Medulla oblongata (tissue), 1 donor: Measurements from ENCODE around the gene CCNK.

Source experiments
- DNase-seq: peaks from one replicate; pipeline ENCODE4 v3.0.0-alpha.2; 2015; ENCODE audit errors: extremely low spot score

Gene CCNK

DNA sequence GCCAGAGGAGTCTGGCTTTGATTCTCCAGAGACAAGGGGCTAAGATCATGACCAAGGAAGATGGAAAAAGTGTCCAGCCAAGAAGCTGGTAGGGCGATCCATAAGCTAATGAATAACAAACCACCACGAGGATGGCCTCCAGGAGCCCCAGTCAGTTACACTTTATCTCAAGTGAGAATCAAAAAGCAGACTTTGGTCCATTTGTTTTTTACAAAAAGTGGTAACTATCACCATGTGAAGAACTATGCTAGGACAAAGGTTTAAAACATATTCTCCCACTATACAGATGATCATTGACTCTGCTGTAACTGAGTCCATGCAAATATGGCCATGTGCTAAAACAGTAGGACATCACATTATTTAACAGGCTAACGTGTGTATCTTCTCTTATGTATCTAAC lies 14.5 kb upstream of the CCNK start:
- DNase-seq, result no peak

DNA sequence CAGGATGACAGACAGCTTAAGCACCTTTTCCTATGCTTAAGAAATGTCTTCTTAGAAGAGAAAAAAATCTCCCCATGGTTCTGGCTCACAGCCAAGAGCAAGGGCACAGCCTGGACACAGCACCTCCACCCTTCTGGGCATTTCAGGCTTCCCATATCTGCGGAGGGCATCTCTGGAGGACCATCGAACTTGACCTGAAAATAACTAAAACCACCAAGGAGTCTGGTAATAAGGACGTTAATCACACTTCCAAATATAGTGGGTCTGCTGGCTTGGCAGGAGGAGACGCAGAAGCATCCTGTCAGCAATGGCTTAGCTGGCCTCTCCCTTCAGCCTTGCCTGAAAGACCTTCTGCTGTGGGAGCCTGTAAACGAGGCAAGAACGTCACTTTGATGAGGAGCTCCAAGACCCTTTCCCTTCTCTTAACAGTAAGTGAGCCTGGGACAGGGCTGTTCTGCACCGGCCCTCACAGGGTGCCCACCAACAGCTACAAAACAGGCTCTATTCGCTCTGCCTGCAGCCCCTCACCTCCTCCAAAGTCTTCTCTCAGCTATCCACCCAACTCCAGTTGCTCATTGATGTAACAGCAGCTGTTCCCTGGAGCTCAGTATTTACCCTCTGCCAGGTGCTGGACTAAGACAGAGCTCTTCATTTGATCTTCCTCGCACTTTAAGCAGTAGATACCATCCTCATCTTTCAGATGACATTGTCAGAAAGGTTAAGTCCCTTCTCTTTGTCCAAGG lies 13.7 kb upstream of the CCNK start:
- DNase-seq, result no peak

- no peak for DNase-seq
Measured at GRCh38 chr14:99468081-99468480, 13.1 kb upstream of the CCNK start.

DNA sequence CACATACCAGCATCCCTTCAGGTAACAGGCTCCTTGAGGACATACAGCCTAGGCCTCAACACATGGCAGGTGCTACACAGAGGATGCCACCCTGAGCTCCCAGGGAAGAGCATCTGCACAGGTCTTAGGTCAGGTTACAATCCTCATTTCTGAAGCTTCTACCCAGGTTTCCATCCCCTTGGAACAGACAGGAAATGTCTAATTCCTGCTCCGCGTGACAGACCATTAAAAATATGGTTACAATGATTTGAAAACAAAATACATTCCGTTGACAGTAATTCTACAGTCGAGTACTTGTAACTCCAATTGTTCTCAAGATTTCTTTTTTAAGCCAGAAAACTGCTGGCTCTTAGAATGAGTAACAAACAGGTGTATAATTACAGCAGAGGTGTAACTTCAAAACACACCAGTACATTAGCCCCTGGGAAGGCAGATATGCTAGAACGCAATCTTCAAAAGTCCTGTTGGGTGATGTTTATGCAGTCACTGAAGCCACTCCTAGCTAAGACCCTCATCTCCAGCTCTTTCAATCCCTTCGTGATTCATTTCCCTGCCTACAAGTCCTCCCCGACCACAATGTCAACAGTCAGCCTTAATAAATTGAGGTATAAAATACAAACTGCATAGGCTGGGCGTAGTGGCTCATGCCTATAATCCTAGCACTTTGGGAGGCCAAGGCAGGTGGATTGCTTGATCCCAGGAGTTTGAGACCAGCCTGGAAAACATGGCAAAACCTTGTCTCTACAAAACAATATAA lies 12.2 kb upstream of the CCNK start:
- no peak for DNase-seq

- DNase-seq, result no peak
Measured at GRCh38 chr14:99471731-99472130, 9.5 kb upstream of the CCNK start.

GRCh38 chr14:99472937-99473336 lies 8.3 kb upstream of the CCNK start:
- no peak for DNase-seq

- no peak for DNase-seq
Measured at GRCh38 chr14:99473458-99473857, 7.8 kb upstream of the CCNK start.

DNA sequence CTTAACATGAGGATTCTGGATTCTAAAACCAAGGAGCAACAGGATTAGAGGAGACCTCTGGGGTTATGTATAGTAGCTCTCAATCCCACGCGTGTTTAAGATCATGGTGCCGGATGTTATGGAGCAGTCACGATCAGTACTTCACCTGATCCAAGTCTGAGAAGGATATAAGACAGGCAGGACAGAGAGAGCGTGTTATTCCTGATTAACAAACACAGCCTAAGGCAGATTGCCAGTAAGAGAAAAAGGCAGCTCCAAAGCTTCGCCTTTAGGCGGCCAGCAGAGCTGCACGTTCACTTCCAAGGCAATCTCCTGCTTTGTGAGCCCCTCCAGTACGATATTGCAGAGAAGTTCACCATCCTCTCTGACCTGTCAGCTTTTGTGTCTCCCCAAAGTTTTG lies 6.0 kb upstream of the CCNK start:
- no peak for DNase-seq

GRCh38 chr14:99475660-99476059 lies 5.5 kb upstream of the CCNK start:
- DNase-seq, result no peak

GRCh38 chr14:99476864-99477263 lies 4.3 kb upstream of the CCNK start:
- no peak for DNase-seq

- DNase-seq, result peak; percentile 19
Measured at GRCh38 chr14:99478128-99478527, 3.1 kb upstream of the CCNK start.

DNA sequence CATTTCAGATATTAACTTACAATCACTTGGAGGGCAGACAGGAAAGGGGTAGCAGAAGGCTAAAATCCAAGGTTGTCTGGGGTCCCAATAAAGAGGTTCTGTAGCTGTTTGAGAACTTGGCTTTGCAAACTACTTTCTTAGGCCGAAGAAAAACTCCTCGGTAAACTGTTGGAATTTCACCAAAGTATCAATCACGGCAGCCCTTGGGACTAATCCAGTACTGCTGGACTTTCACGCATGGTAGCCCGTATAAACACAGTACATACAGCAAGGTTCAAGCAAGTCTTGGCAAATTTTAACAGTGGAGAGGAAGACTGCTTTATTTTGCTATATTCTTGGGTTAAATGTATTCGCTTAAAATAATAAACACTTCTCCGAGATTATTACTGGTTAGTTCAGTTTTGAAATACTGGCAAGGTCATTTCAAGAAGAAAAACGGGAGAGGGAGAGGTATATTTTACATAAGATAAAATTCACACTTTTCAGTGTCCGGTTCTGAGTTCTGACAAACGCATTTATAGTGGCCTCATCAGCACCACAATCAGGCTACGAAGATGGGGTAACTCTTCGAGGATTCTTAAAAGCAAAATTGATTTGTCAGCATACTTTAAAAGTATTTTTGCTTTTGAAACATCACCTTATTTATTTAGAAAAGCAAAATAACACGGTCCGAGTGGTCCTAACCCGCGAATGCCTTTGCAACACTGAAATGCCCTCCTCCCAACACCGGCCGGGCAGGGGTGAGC lies 1.9 kb upstream of the CCNK start:
- DNase-seq, result peak; percentile 6

DNA sequence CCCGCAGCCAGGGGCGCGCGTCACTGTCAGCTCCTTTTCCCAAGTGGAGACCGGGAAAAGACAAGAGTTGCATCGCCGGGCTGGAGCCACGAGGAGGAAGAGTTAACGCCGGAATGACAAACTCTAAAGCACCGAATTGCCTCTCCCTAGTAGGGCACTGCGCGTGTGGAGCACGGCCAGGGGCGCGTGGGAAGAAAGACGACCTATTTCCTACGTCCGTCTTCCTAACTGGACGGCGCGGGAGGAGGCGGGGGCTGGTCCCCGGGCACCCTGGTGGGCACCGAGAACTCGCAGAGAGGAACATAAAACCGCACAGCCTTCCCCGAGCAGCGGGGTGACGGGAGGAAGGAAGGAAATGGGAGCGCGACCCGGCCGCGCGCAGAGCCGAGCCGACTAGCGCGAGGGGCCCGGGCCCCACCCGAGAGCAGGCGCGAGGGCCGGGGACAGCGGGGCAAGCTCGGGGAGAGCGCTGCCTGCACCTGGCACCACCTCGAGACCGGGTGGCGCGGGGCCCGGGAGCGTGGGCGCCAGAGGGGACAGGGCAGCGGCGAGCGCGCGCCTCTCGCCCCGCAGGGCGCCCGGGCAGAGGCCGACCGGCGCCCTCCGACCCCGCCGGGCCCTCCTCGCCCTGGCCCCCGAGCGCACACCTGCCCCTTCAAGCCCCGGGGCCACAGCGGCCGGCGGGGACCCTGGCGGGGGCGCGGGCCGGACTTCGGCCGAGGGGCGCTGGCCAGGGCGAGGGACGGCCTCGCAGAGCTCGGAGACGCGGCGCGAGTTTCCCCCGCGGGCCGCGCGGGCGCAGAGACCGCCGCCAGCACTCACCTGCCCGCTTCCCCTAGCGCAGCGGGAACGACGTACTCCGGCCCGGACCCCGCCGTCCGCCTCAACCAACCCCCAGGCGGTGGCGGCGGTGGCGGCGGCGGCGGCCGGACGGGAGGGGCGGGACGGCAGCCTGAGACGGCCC lies 1.0 kb upstream of the CCNK start, which contains the start of gene SETD3:
Gene SETD3, minus strand, starts transcription at position 954 of the 964 bp plus-strand sequence. CDS start 15,054 bp downstream, outside the sequence.
- peak; percentile 44 for DNase-seq

- DNase-seq, result peak; percentile 41
Measured at GRCh38 chr14:99481745-99482099, 513 bp downstream of the CCNK start.

- DNase-seq, result no peak
Measured at GRCh38 chr14:99484106-99484505, 2.9 kb downstream of the CCNK start.

DNA sequence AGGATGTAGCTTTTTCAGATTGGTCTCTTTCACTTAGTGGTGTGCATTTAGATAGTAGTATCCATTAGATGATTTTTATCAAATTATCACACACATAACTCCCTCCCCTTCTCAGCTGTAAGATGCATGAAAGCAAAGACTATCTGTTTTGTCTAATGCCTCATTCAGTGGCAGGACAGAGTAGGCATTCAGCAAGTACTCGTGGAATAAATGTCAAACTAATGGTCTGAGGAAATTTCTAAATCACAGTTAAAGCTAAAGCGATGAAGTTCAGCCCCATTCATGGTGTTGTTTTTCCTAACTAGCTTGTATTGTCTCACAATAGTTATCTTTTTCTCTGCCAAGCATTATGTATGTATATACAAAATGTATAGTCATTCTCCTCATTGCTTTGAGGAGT lies 16.1 kb downstream of the CCNK start:
- DNase-seq, result no peak

DNA sequence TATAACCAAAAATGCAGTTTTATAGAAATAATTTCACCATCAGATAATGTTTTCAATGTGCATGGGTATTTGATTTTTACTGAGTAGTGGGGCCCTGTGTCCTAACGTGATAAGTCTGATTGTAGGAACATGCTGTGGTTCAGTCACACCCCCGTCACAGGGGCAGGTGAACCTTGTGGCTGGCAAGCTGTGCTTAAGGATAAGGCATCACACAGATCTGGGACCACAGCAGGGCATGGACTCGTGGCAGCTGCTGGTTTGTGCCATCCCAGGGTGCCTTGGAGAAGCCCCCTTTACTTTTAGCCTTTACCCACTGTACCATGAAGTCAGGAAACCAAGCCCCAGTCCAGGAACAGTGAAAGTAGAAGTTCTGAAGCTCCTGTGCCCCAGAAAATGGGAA lies 16.7 kb downstream of the CCNK start:
- DNase-seq, result no peak

GRCh38 chr14:99502989-99503421 lies 21.8 kb downstream of the CCNK start:
- DNase-seq, result no peak

DNA sequence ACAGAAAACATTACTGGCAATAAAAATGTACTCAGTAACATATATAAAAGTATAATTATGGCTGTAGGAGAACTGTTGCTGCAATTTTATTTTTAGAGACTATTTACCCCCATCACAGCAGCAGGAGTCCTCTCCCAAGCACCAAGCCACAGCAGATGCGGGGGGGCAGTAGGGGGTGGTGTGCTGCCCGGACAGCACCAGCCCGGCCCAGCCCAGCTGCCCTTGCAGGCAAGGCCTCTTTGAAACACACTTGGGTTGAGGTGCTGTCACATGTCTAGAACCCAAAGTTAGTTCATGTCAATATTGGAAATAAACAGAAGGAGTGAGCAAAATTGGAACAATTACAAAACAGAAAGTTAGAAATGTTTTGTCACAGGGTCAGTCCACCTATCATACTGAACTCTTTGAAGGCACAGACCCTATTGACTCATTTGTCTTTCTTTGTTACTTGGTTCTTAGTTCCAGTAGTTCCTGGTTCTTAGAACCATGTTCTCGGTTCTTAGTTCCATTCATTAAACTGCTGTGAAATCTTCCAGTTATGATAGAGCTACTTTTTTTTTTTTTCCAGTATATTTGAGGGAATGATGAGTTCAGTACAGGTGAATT lies 22.7 kb downstream of the CCNK start:
- DNase-seq, result no peak

GRCh38 chr14:99505089-99505488 lies 23.9 kb downstream of the CCNK start:
- DNase-seq, result no peak

DNA sequence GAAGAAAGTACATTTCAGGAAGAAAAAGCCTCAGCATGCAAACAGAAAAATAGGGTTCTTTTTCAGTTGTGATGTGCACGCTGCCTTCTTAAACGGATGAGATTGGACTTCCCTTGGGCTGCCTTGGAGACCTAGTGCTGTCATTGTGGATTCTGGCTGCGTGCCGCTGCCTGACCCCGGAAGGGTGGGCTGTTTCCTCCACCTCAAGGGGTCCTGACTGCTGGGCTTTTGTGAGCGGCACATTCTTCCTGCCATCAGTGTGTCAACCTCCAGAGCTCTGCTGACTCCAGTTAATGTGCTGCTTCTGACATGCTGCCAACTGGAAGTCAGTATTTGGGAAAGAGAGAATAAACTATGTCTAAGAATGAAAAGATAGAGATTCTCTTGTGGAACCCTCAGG lies 25.1 kb downstream of the CCNK start:
- DNase-seq, result no peak
